Breast epithelium (tissue), 4 donors: Measurements from ENCODE around the gene CLK3. TPM values are rescaled to one million over a fixed set of nuclear protein-coding genes. Genes with fewer than 3 reads are reported as not detected.

Source experiments
- DNase-seq, 2 donors: peaks; one replicate each; pipeline ENCODE4 v3.0.0-alpha.2; 2019; ENCODE audit warnings: low spot score in 2 of 2
- H3K27ac ChIP-seq, 2 donors: fragments of 200-600 bp; sonication (generic) in 1 of 2; one replicate each; pipeline ENCODE4 v1.5.1; 2016 to 2019; ENCODE audit warnings: mild to moderate bottlenecking in 1 of 2
- H3K27me3 ChIP-seq, 2 donors: fragments of 200-600 bp; sonication (generic) in 1 of 2; one replicate each; pipeline versions ENCODE4 v1.5.1 to v1.6.0; 2017 to 2019; ENCODE audit warnings: control low read depth in 1 of 2, mild to moderate bottlenecking in 1 of 2
- H3K36me3 ChIP-seq: fragments of 200-600 bp; one replicate; pipeline ENCODE4 v1.5.1; 2019
- H3K4me1 ChIP-seq, 2 donors: fragments of 200-600 bp; sonication (generic); one replicate each; pipeline ENCODE4 v1.5.1; 2016 to 2019; ENCODE audit warnings: control low read depth in 1 of 2
- H3K4me3 ChIP-seq, 3 donors: fragments of 200-600 bp; sonication (generic); 1 replicate in 2 of 3; 2 replicates in 1 of 3; pipeline ENCODE4 v1.5.1; 2016 to 2019; ENCODE audit warnings: mild to moderate bottlenecking in 3 of 3, moderate library complexity in 2 of 3
- H3K9me3 ChIP-seq, 2 donors: fragments of 200-600 bp; sonication (generic) in 1 of 2; one replicate each; pipeline ENCODE4 v1.5.1; 2016 to 2019; ENCODE audit warnings: control low read depth in 1 of 2
- POLR2A ChIP-seq: fragments of 450-650 bp; IDR thresholded peaks from one replicate; pipeline ENCODE4 v1.6.1; 2016; ENCODE audit warnings: antibody characterized with exemption, mild to moderate bottlenecking, moderate library complexity
- POLR2AphosphoS5 ChIP-seq, 3 donors: sonication (generic); formaldehyde crosslinking; IDR thresholded peaks; one replicate each; pipeline ENCODE4 v1.6.1; 2017; ENCODE audit warnings: antibody characterized with exemption in 3 of 3
- intact Hi-C: fragments of 100-400 bp; cut with DNase I; formaldehyde crosslinking; loops from one replicate; pipeline ENCODE4 v1.15.1; 2023; ENCODE audit warnings: low total_unique reads
- total RNA-seq, 3 donors: library from RNA; depleted of rRNA; stranded (reverse); fragments of >200 nt; gene quantifications; one replicate each; pipeline ENCODE4 v1.1.0, GENCODE V29; 2016
- TF ChIP-seq, protein P1 (sequence below), 3 donors: fragments of 450-650 bp; IDR thresholded peaks; one replicate each; pipeline ENCODE4 v1.5.1; 2016 to 2017; ENCODE audit warnings: antibody characterized with exemption in 3 of 3, mild to moderate bottlenecking in 3 of 3, moderate library complexity in 3 of 3

The CLK3 gene
- total RNA-seq, 3 donors from 2014 or later: 99.2 to 110 (median 101) TPM

DNA sequence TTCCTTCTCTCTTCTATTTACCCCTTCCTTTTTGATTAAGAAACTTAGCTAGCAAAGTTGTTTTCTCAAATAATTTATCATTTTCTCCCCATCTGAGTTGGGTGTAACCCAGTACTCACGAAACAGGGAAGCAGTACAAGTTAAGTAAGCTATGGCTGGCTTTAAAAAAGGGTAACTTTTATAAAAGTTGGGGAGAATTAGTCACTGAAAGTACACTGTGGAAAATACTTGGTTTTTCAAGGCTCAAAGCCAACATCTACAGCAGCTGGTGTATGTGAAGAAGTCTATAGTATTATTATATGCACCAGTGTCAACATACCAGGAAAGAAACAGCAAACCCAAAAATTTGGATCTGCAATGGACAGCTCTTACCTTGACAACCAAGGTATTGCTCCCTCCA, 25.5 kb downstream of the CLK3 start:
- H3K27ac ChIP-seq: no peak overlapping the region
- no peak for DNase-seq
- intact Hi-C loops: no loop called here
- H3K9me3 ChIP-seq: no peaks in the 10 kb centered on the region
- no peaks in the 10 kb centered on the region for H3K36me3 ChIP-seq
- TF ChIP-seq POLR2AphosphoS5 (IDR thresholded peaks at IDR 0.05) (no peak), POLR2A (no peak)
- TF ChIP-seq, protein P1, sequence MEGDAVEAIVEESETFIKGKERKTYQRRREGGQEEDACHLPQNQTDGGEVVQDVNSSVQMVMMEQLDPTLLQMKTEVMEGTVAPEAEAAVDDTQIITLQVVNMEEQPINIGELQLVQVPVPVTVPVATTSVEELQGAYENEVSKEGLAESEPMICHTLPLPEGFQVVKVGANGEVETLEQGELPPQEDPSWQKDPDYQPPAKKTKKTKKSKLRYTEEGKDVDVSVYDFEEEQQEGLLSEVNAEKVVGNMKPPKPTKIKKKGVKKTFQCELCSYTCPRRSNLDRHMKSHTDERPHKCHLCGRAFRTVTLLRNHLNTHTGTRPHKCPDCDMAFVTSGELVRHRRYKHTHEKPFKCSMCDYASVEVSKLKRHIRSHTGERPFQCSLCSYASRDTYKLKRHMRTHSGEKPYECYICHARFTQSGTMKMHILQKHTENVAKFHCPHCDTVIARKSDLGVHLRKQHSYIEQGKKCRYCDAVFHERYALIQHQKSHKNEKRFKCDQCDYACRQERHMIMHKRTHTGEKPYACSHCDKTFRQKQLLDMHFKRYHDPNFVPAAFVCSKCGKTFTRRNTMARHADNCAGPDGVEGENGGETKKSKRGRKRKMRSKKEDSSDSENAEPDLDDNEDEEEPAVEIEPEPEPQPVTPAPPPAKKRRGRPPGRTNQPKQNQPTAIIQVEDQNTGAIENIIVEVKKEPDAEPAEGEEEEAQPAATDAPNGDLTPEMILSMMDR (IDR thresholded peaks at IDR 0.05): no peak
- H3K4me3 ChIP-seq: no peak overlapping the region
- no peaks in the 10 kb centered on the region for H3K27me3 ChIP-seq
- peaks cover 6 to 12% of the 10 kb centered on the region in 2 donors for H3K4me1 ChIP-seq

DNA sequence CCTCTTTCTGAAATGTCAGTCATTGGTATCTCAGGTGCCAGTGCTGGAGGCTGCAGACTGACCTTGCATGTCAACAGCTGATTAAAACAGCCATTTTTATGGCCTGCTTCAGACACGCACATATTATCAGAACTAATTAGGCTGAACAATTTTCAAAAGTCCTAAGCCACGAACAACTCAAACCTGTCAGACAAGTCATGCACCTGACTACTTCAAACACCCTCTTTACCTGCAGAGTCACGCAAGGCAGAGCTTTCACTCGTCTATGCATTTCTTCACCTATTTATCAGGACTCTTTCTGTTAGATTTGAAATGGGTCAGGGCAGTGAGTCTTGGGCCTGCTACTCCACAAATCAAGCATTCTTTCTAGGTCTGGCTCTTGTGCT, 26.7 kb downstream of the CLK3 start:
- no peaks in the 10 kb centered on the region for H3K9me3 ChIP-seq
- intact Hi-C loops: no loop called here
- peaks cover 6 to 12% of the 10 kb centered on the region in 2 donors for H3K4me1 ChIP-seq
- H3K4me3 ChIP-seq: no peak overlapping the region
- TF ChIP-seq, protein P1 (IDR thresholded peaks at IDR 0.05): no peak
- no peak for TF ChIP-seq POLR2AphosphoS5 (IDR thresholded peaks at IDR 0.05)
- TF ChIP-seq POLR2A: no peak
- no peaks in the 10 kb centered on the region for H3K27me3 ChIP-seq
- H3K36me3 ChIP-seq: no peaks in the 10 kb centered on the region
- no peak for DNase-seq
- H3K27ac ChIP-seq: peak overlapping the region; percentile 71 to 74

DNA sequence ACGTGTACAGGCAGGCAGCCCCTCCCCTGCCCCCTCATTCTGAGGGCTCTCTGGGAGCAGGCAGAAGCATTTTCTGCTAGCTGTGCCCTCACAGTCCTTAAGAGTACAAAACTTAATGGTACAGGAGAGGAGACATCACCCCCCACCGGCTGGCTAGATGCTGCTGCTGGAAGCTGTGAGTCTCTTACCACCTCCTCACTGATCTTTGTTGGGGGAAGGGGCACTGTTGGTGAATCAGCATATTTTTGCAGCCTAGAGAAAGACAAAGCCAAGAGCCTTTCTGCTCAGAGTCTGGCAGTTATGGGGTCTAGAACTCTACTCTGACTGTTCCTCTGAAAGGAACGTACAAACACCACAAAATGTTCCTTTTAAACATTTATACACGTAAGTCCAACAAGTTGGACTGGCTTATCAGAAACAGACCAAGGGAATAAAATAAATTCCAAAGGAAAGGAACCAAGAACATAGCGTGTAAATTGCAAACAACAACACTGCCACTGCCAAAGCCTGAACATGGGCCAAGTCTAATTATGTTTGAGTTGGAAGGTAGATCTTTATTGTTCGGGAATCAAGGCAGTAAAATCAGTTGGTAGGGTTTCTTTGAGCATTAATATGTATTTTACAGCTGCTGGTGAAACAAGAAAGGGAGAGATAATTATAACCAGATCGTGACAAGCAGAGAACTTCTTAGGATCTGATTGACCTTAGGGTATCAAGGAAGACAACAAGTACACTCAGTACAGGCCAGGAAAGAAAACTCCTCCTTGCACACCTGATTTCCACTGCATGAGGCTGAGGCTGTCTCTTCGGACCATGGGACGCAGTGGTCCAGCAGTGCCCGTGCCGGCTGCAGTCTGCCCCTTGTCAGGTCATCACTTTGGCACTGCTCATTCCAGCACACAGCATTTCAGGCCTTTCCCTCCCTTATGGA, 27.4 kb downstream of the CLK3 start:
- DNase-seq: no peak
- no peaks in the 10 kb centered on the region for H3K27me3 ChIP-seq
- no peaks in the 10 kb centered on the region for H3K9me3 ChIP-seq
- H3K27ac ChIP-seq: peak overlapping the region; percentile 71 to 74
- TF ChIP-seq POLR2AphosphoS5 (IDR thresholded peaks at IDR 0.05): no peak
- TF ChIP-seq, protein P1 (IDR thresholded peaks at IDR 0.05): no peak
- TF ChIP-seq POLR2A: no peak
- H3K4me3 ChIP-seq: no peak overlapping the region
- H3K4me1 ChIP-seq: peaks cover 6 to 12% of the 10 kb centered on the region in 2 donors
- no peaks in the 10 kb centered on the region for H3K36me3 ChIP-seq
- intact Hi-C loops: no loop called here

DNA sequence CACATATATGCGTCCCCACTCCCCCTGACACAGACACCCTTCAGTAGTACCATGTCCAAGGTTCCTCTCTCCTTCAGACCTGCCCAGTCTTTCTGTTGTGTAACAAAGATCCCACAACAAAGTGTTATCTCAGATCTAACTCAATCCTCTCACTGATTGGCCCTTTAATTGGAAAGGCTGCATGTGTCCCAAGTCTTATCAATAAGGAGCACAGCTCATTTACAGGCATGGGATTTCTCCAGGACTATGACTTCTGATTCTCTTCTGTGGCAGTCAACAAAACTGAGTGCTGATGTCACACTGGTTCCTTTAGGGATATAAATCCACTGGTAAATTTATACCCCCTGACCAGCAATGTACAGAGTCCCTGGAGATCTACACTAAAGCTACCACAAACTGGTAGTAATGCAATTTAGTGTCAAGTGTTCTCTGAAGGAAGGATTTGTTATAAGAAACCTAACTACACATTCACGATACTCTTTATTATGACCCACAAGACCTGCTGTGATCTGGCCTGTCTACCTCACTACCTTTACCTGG, 28.1 kb downstream of the CLK3 start:
- peaks cover 6 to 12% of the 10 kb centered on the region in 2 donors for H3K4me1 ChIP-seq
- no peaks in the 10 kb centered on the region for H3K27me3 ChIP-seq
- no peaks in the 10 kb centered on the region for H3K9me3 ChIP-seq
- no peak overlapping the region for H3K4me3 ChIP-seq
- no peak for DNase-seq
- intact Hi-C loops: no loop called here
- H3K36me3 ChIP-seq: no peaks in the 10 kb centered on the region
- TF ChIP-seq POLR2A (no peak), POLR2AphosphoS5 (IDR thresholded peaks at IDR 0.05) (no peak)
- TF ChIP-seq, protein P1 (IDR thresholded peaks at IDR 0.05): no peak
- H3K27ac ChIP-seq: peak overlapping the region; percentile 71 to 74

DNA sequence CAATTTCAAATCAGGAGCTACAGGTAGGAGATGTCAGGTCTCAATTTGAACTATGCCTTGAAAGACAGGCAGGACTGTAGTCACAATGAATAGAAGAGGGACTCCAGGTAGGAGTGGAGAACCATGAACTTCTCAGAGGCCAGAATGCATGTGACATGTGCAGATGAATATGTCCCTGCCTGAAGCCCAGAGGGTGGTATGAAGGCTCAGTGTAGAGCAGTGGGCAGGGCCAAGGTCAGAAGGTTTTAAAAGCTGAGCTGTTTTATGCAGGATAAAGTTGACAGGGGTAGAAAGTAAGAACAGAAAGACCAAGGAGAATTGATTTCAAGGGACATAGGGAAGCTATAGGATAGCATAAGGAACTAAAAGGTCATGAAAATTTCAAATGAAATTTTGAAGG, 30.8 kb downstream of the CLK3 start:
- Histone ChIP-seq H3K27me3 (no peaks in the 10 kb centered on the region), H3K27ac (no peak overlapping the region), H3K36me3 (no peaks in the 10 kb centered on the region), H3K9me3 (no peaks in the 10 kb centered on the region), H3K4me1 (peaks cover 6 to 12% of the 10 kb centered on the region in 2 donors), H3K4me3 (no peak overlapping the region)
- intact Hi-C loops: no loop called here
- DNase-seq: no peak
- TF ChIP-seq, protein P1 (IDR thresholded peaks at IDR 0.05): no peak
- TF ChIP-seq POLR2A (no peak), POLR2AphosphoS5 (IDR thresholded peaks at IDR 0.05) (no peak)
